GM19455 (cell line): ENCODE data around the gene KRT1.
"Not testable (repeated sequence)": the region's sequence is repeated elsewhere in the genome, so short reads cannot be mapped to it uniquely, and the experiment has no call there.

Experiments used
- ATAC-seq: cut with Tn5 transposase; IDR thresholded peaks from one replicate; pipeline ENCODE4 v1.9.1; 2021; ENCODE audit not compliant: unreplicated experiment

Gene KRT1

GRCh38 chr12:52680363-52680762 lies at the start of gene KRT1:
Gene KRT1, minus strand, starts transcription at chr12:52680407. Its CDS starts 59 bp downstream, at chr12:52680348.
- no peak for ATAC-seq

- no peak for ATAC-seq
These were observed 48.9 kb upstream of the KRT1 start for GRCh38 chr12:52729147-52729546.

GRCh38 chr12:52728374-52728773 lies 48.2 kb upstream of the KRT1 start:
- no peak for ATAC-seq

- ATAC-seq, result no peak
These were observed 46.8 kb upstream of the KRT1 start for GRCh38 chr12:52727037-52727436.

- no peak for ATAC-seq
These were observed 46.2 kb upstream of the KRT1 start for GRCh38 chr12:52726451-52726850.

- no peak for ATAC-seq
These were observed 44.2 kb upstream of the KRT1 start for GRCh38 chr12:52724384-52724783.

GRCh38 chr12:52722680-52723079 lies 42.5 kb upstream of the KRT1 start:
- ATAC-seq, result no peak

- no peak for ATAC-seq
These were observed 41.7 kb upstream of the KRT1 start for GRCh38 chr12:52721838-52722470.

GRCh38 chr12:52720365-52720886 lies 40.2 kb upstream of the KRT1 start:
- ATAC-seq, result no peak

- no peak for ATAC-seq
These were observed 35.9 kb upstream of the KRT1 start for GRCh38 chr12:52716061-52716460.

- ATAC-seq, result no peak
These were observed 35.2 kb upstream of the KRT1 start for GRCh38 chr12:52715416-52715815.

GRCh38 chr12:52714887-52715281 lies 34.7 kb upstream of the KRT1 start:
- ATAC-seq, result no peak

GRCh38 chr12:52713960-52714886 lies 34.0 kb upstream of the KRT1 start:
- ATAC-seq, result no peak

GRCh38 chr12:52712122-52712521 lies 31.9 kb upstream of the KRT1 start:
- ATAC-seq, result not testable (repeated sequence)

- ATAC-seq, result no peak
These were observed 30.5 kb upstream of the KRT1 start for GRCh38 chr12:52710730-52711129.

- no peak for ATAC-seq
These were observed 27.8 kb upstream of the KRT1 start for GRCh38 chr12:52708010-52708409.

- ATAC-seq, result no peak
These were observed 24.3 kb upstream of the KRT1 start for GRCh38 chr12:52704464-52704863.

GRCh38 chr12:52703878-52704277 lies 23.7 kb upstream of the KRT1 start:
- no peak for ATAC-seq

GRCh38 chr12:52703424-52703823 lies 23.2 kb upstream of the KRT1 start, which contains the start of gene KRT77:
Gene KRT77, minus strand, starts transcription at chr12:52703524. Its CDS starts 90 bp downstream, at chr12:52703434.
- ATAC-seq, result no peak

- ATAC-seq, result no peak
These were observed 22.1 kb upstream of the KRT1 start for GRCh38 chr12:52702338-52702737.

- ATAC-seq, result no peak
These were observed 21.1 kb upstream of the KRT1 start for GRCh38 chr12:52701281-52701680.

GRCh38 chr12:52699960-52700359 lies 19.8 kb upstream of the KRT1 start:
- ATAC-seq, result no peak
